GM18519 (cell line): ENCODE results near the gene ARMC2.
A peak's percentile ranks its signal among the peaks of the same experiment; 100 is the strongest.
"Not testable (repeated sequence)": the region's sequence is repeated elsewhere in the genome, so short reads cannot be mapped to it uniquely, and the experiment has no call there.

Experiments used
- ATAC-seq: cut with Tn5 transposase; IDR thresholded peaks from one replicate; pipeline ENCODE4 v1.9.1; 2021; ENCODE audit warnings: mild to moderate bottlenecking, moderate library complexity; ENCODE audit not compliant: unreplicated experiment, low FRiP score

ARMC2 gene

GRCh38 chr6:108848116-108848868 is at the start of gene ARMC2:
Gene ARMC2, plus strand, starts transcription at chr6:108848422. Its CDS starts 5,846 bp downstream, at chr6:108854268.
- ATAC-seq, result peak; percentile 80

- ATAC-seq, result no peak
Observed at GRCh38 chr6:108798670-108799353, 49.4 kb upstream of the ARMC2 start.

- ATAC-seq, result no peak
Observed at GRCh38 chr6:108799354-108799717, 48.9 kb upstream of the ARMC2 start.

GRCh38 chr6:108799791-108800190 is 48.4 kb upstream of the ARMC2 start:
- ATAC-seq, result no peak

- no peak for ATAC-seq
Observed at GRCh38 chr6:108800427-108800864, 47.8 kb upstream of the ARMC2 start.

- ATAC-seq, result no peak
Observed at GRCh38 chr6:108801366-108801765, 46.9 kb upstream of the ARMC2 start.

GRCh38 chr6:108803982-108804490 is 44.2 kb upstream of the ARMC2 start:
- no peak for ATAC-seq

GRCh38 chr6:108804956-108805355 is 43.3 kb upstream of the ARMC2 start:
- no peak for ATAC-seq

- peak; percentile 56 for ATAC-seq
Observed at GRCh38 chr6:108805611-108806167, 42.5 kb upstream of the ARMC2 start.

GRCh38 chr6:108806171-108806570 is 42.1 kb upstream of the ARMC2 start:
- no peak for ATAC-seq

- ATAC-seq, result no peak
Observed at GRCh38 chr6:108806665-108807064, 41.6 kb upstream of the ARMC2 start.

GRCh38 chr6:108807928-108808327 is 40.3 kb upstream of the ARMC2 start:
- ATAC-seq, result no peak

GRCh38 chr6:108809211-108809610 is 39.0 kb upstream of the ARMC2 start:
- no peak for ATAC-seq

- ATAC-seq, result no peak
Observed at GRCh38 chr6:108810057-108810643, 38.1 kb upstream of the ARMC2 start.

- no peak for ATAC-seq
Observed at GRCh38 chr6:108811490-108811889, 36.7 kb upstream of the ARMC2 start.

GRCh38 chr6:108813218-108813617 is 35.0 kb upstream of the ARMC2 start:
- ATAC-seq, result not testable (repeated sequence)

GRCh38 chr6:108817276-108817675 is 30.9 kb upstream of the ARMC2 start:
- not testable (repeated sequence) for ATAC-seq

GRCh38 chr6:108820006-108820405 is 28.2 kb upstream of the ARMC2 start:
- no peak for ATAC-seq

GRCh38 chr6:108822401-108822800 is 25.8 kb upstream of the ARMC2 start:
- no peak for ATAC-seq

GRCh38 chr6:108825326-108825725 is 22.9 kb upstream of the ARMC2 start:
- no peak for ATAC-seq

- ATAC-seq, result no peak
Observed at GRCh38 chr6:108831104-108831503, 17.1 kb upstream of the ARMC2 start.
